Fibroblast of lung (primary cell): ENCODE results near the gene HIBCH. TPM values are rescaled to one million over a fixed set of nuclear protein-coding genes. Genes with fewer than 3 reads are reported as not detected.

Experiments
- DNase-seq, 2 donors: peaks; one replicate each; pipeline versions ENCODE4 v3.0.0 to v3.0.0-alpha.2; 2010; ENCODE audit warnings: low read depth in 2 of 2
- H2AFZ ChIP-seq: 2 replicates; pipeline ENCODE4 v1.5.1; 2012; ENCODE audit warnings: low read length, control low read depth, inconsistent platforms
- H3K27ac ChIP-seq: 2 replicates; pipeline ENCODE4 v1.5.1; 2011; ENCODE audit warnings: low read length, control low read depth; ENCODE audit not compliant: insufficient read depth
- H3K27me3 ChIP-seq: 2 replicates; pipeline ENCODE4 v1.5.1; 2011; ENCODE audit warnings: mild to moderate bottlenecking, low read length; ENCODE audit not compliant: control insufficient read depth, insufficient read depth
- H3K36me3 ChIP-seq: 2 replicates; pipeline ENCODE4 v1.5.1; 2011; ENCODE audit warnings: low read length; ENCODE audit not compliant: control insufficient read depth, insufficient read depth
- H3K4me1 ChIP-seq: 2 replicates; pipeline ENCODE4 v1.5.1; 2011; ENCODE audit warnings: low read length; ENCODE audit not compliant: control insufficient read depth, insufficient read depth; ENCODE audit errors: extremely low read depth
- H3K4me2 ChIP-seq: 2 replicates; pipeline ENCODE4 v1.5.1; 2011; ENCODE audit warnings: low read length, control low read depth; ENCODE audit not compliant: insufficient read depth; ENCODE audit errors: extremely low read depth
- H3K4me3 ChIP-seq, 4 experiments: fragments of 200-600 bp in 1 of 4; sonication (generic) in 1 of 4; replicated peaks in 1 of 4; 2 replicates each; pipeline ENCODE4 v1.5.1; 2011 to 2016; ENCODE audit warnings: low read length in 4 of 4, low read depth in 3 of 4, mild to moderate bottlenecking in 3 of 4, control low read depth in 2 of 4, inconsistent platforms in 1 of 4, mixed read lengths in 1 of 4; ENCODE audit not compliant: insufficient read depth in 1 of 4; ENCODE audit errors: control extremely low read depth in 1 of 4
- H3K79me2 ChIP-seq: 2 replicates; pipeline ENCODE4 v1.5.1; 2012; ENCODE audit warnings: mild to moderate bottlenecking, low read length, inconsistent platforms; ENCODE audit not compliant: control insufficient read depth, insufficient read depth
- H3K9ac ChIP-seq: 2 replicates; pipeline ENCODE4 v1.5.1; 2011; ENCODE audit warnings: mild to moderate bottlenecking, low read length, control low read depth; ENCODE audit not compliant: insufficient read depth
- H3K9me3 ChIP-seq: 2 replicates; pipeline ENCODE4 v1.5.1; 2012; ENCODE audit warnings: low read depth, low read length; ENCODE audit not compliant: control insufficient read depth, insufficient read depth
- H4K20me1 ChIP-seq: 2 replicates; pipeline ENCODE4 v1.5.1; 2011; ENCODE audit warnings: low read length; ENCODE audit not compliant: control insufficient read depth, insufficient read depth; ENCODE audit errors: extremely low read depth
- EZH2 ChIP-seq: IDR thresholded peaks from 2 replicates; pipeline ENCODE4 v1.5.1; 2012; ENCODE audit warnings: low read length, control low read depth, mild to moderate bottlenecking; ENCODE audit errors: missing control alignments
- polyA plus RNA-seq, 2 donors: library from polyadenylated mRNA; depleted of rRNA in 1 of 2; stranded (reverse) in 1 of 2; unstranded in 1 of 2; fragments of >200 nt; gene quantifications; 2 replicates each; pipeline ENCODE4 v1.2.1, GENCODE V29; 2011 to 2012; ENCODE audit warnings: missing spikeins in 1 of 2
- total RNA-seq: library from RNA; depleted of rRNA; stranded (reverse); fragments of >200 nt; gene quantifications from 2 replicates; pipeline ENCODE4 v1.2.1, GENCODE V29; 2014
- TF ChIP-seq, protein P1 (sequence below), 2 donors: IDR thresholded peaks in 1 of 2; conservative IDR thresholded peaks in 1 of 2; 1 replicate in 1 of 2; 2 replicates in 1 of 2; pipeline ENCODE4 v1.5.1; 2011 to 2012; ENCODE audit warnings: low read length in 2 of 2, control low read depth in 1 of 2, inconsistent platforms in 1 of 2, low read depth in 1 of 2, mild to moderate bottlenecking in 1 of 2

The HIBCH gene
- total and polyA plus RNA-seq, 2 donors (not counting 1 experiment from before 2014, with no cell fraction given) = 14.9 to 19.2 TPM

DNA sequence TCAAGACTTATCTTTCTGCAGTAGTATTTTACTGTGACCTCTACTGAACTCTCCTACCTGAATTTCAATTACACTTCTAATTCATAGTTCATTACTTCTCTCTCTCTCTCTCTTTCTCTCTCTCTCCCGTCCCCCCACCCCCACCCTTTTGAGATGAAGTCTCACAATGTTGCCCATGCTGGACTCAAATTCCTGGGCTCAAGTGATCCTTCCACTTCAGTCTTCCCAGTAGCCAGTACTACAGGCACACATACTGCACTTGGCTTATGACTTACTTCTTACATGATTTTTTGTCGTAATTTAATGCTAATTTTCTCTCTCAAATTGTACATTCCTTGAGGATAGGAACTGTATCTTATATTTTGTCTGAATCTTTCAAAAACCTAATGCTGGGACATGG, 6.0 kb upstream of the HIBCH start:
- Histone ChIP-seq H3K79me2 (no peaks in the 10 kb centered on the region), H3K4me3 (no peak overlapping the region), H3K27me3 (no peaks in the 10 kb centered on the region), H3K9me3 (no peaks in the 10 kb centered on the region), H3K9ac (no peak overlapping the region), H3K4me1 (no peaks in the 10 kb centered on the region), H3K27ac (no peak overlapping the region), H3K4me2 (no peak overlapping the region), H3K36me3 (no peaks in the 10 kb centered on the region), H2AFZ (no peak overlapping the region), H4K20me1 (no peaks in the 10 kb centered on the region)
- TF ChIP-seq EZH2 = no peak
- TF ChIP-seq, protein P1, sequence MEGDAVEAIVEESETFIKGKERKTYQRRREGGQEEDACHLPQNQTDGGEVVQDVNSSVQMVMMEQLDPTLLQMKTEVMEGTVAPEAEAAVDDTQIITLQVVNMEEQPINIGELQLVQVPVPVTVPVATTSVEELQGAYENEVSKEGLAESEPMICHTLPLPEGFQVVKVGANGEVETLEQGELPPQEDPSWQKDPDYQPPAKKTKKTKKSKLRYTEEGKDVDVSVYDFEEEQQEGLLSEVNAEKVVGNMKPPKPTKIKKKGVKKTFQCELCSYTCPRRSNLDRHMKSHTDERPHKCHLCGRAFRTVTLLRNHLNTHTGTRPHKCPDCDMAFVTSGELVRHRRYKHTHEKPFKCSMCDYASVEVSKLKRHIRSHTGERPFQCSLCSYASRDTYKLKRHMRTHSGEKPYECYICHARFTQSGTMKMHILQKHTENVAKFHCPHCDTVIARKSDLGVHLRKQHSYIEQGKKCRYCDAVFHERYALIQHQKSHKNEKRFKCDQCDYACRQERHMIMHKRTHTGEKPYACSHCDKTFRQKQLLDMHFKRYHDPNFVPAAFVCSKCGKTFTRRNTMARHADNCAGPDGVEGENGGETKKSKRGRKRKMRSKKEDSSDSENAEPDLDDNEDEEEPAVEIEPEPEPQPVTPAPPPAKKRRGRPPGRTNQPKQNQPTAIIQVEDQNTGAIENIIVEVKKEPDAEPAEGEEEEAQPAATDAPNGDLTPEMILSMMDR (conservative IDR thresholded peaks at IDR 0.05 in 1 of 2, IDR thresholded peaks at IDR 0.05 in 1 of 2; ENCODE audit: low read depth in 1 of 2, low read length in 2 of 2) = no peak
- DNase-seq = no peak

DNA sequence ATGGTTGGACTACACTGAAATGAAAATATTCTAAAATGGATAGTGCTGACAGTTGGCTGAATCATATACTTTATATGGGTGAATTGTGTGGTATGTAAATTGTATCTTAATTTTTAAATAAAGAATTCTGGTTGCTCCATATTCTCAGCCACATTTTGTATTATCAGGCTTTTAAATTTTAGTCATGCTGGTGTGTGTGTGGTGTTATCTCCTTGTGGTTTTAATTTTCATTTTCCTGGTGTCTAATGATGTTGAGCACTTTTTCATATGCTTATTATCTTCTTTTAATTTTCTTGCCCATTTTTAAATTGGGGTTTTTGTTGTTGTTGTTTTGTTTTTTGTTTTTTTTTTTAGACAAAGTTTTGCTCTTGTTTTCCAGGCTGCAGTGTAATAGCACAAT, 3.8 kb upstream of the HIBCH start:
- H3K4me1 ChIP-seq = no peaks in the 10 kb centered on the region
- peaks cover 2% of the 10 kb centered on the region for H3K79me2 ChIP-seq
- TF ChIP-seq, protein P1 (conservative IDR thresholded peaks at IDR 0.05 in 1 of 2, IDR thresholded peaks at IDR 0.05 in 1 of 2; ENCODE audit: low read depth in 1 of 2, low read length in 2 of 2) = no peak
- no peak for TF ChIP-seq EZH2
- no peak overlapping the region for H3K4me2 ChIP-seq
- no peak overlapping the region for H3K9ac ChIP-seq
- H3K36me3 ChIP-seq = no peaks in the 10 kb centered on the region
- no peak overlapping the region for H2AFZ ChIP-seq
- no peak for DNase-seq
- no peak overlapping the region for H3K27ac ChIP-seq
- no peaks in the 10 kb centered on the region for H3K27me3 ChIP-seq
- no peak overlapping the region for H3K4me3 ChIP-seq
- no peaks in the 10 kb centered on the region for H4K20me1 ChIP-seq
- no peaks in the 10 kb centered on the region for H3K9me3 ChIP-seq

DNA sequence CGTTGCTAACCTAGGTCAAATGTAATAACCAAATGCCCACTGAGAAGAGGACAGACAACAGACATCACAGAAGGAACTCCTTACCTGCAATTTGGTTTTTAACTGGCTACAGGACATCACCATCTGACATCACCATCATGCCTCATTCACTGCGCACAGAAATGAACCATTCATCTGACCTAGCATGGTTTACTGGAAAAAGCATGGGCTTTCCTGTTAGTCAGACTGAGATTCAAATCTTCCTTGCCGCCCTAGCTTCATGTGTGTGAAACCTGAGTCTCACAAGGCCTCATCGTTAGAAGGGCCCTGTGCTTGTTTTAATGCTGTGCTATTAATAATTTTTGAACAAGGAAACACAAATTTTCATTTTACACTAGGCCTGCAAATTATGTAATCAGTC, 1.1 kb upstream of the HIBCH start:
- TF ChIP-seq EZH2 = no peak
- TF ChIP-seq, protein P1 (conservative IDR thresholded peaks at IDR 0.05 in 1 of 2, IDR thresholded peaks at IDR 0.05 in 1 of 2; ENCODE audit: low read depth in 1 of 2, low read length in 2 of 2) = no peak
- Histone ChIP-seq H3K9ac (no peak overlapping the region), H3K4me1 (no peaks in the 10 kb centered on the region), H3K4me2 (no peak overlapping the region), H3K27ac (no peak overlapping the region), H4K20me1 (no peaks in the 10 kb centered on the region), H3K9me3 (no peaks in the 10 kb centered on the region), H3K36me3 (no peaks in the 10 kb centered on the region), H2AFZ (peak overlapping the region; percentile 10), H3K27me3 (no peaks in the 10 kb centered on the region), H3K4me3 (no peak overlapping the region), H3K79me2 (peaks cover 2% of the 10 kb centered on the region)
- DNase-seq = no peak
